ENCODE results near the gene TRIL. TPM values are rescaled to one million over a fixed set of nuclear protein-coding genes. Genes with fewer than 3 reads are reported as not detected.
A peak's percentile ranks its signal among the peaks of the same experiment; 100 is the strongest.

Gene TRIL
- total RNA-seq, 1 donor: under 0.01 TPM

GRCh38 chr7:28977881-28978280 lies 19.8 kb upstream of the TRIL start:
- no peak for TF ChIP-seq CTCF (IDR thresholded peaks at IDR 0.05; ENCODE audit: insufficient read depth, low read depth, low read length)
- no peak overlapping the region for H3K4me3 ChIP-seq (ENCODE audit: low read depth, low read length)
- DNase-seq (ENCODE audit: low read depth): no peak

GRCh38 chr7:28976022-28976421 lies 17.9 kb upstream of the TRIL start:
- no peak for TF ChIP-seq CTCF (IDR thresholded peaks at IDR 0.05; ENCODE audit: insufficient read depth, low read depth, low read length)
- no peak for DNase-seq (ENCODE audit: low read depth)
- H3K4me3 ChIP-seq (ENCODE audit: low read depth, low read length): no peak overlapping the region

- no peak for TF ChIP-seq CTCF (IDR thresholded peaks at IDR 0.05; ENCODE audit: insufficient read depth, low read depth, low read length)
- no peak overlapping the region for H3K4me3 ChIP-seq (ENCODE audit: low read depth, low read length)
- DNase-seq (ENCODE audit: low read depth): no peak
Measured at GRCh38 chr7:28973591-28973990, 15.5 kb upstream of the TRIL start.

- no peak for DNase-seq (ENCODE audit: low read depth)
- no peak overlapping the region for H3K4me3 ChIP-seq (ENCODE audit: low read depth, low read length)
- TF ChIP-seq CTCF (IDR thresholded peaks at IDR 0.05; ENCODE audit: insufficient read depth, low read depth, low read length): no peak
Measured at GRCh38 chr7:28964056-28964455, 5.9 kb upstream of the TRIL start.

GRCh38 chr7:28961972-28962371 lies 3.8 kb upstream of the TRIL start:
- DNase-seq (ENCODE audit: low read depth): no peak
- no peak overlapping the region for H3K4me3 ChIP-seq (ENCODE audit: low read depth, low read length)

GRCh38 chr7:28960071-28960840 lies 2.1 kb upstream of the TRIL start:
- no peak overlapping the region for H3K4me3 ChIP-seq (ENCODE audit: low read depth, low read length)
- DNase-seq (ENCODE audit: low read depth): no peak
- no peak for TF ChIP-seq CTCF (IDR thresholded peaks at IDR 0.05; ENCODE audit: insufficient read depth, low read depth, low read length)

More at GRCh38 chr7:28961972-28962371, 3.8 kb upstream of the TRIL start:
- no peak for TF ChIP-seq CTCF (IDR thresholded peaks at IDR 0.05; ENCODE audit: insufficient read depth, low read depth, low read length)

GRCh38 chr7:28958980-28959347 lies 834 bp upstream of the TRIL start:
- TF ChIP-seq CTCF (IDR thresholded peaks at IDR 0.05; ENCODE audit: insufficient read depth, low read depth, low read length): no peak

More at GRCh38 chr7:28958980-28959347, 834 bp upstream of the TRIL start:
- H3K4me3 ChIP-seq (ENCODE audit: low read depth, low read length): peak overlapping the region; percentile 49
- no peak for DNase-seq (ENCODE audit: low read depth)
